Measurements from ENCODE around the gene MRPS6.

The MRPS6 gene

GRCh38 chr21:34073032-34073748 lies at the start of gene MRPS6, which contains the start of gene SLC5A3:
Gene MRPS6 (plus strand): TSS chr21:34073578. CDS start chr21:34073701, 123 bp downstream.
Gene SLC5A3 (plus strand): TSS chr21:34073578. CDS start chr21:34095199, 21,621 bp downstream.
- peak; percentile 64 to 76 for DNase-seq (ENCODE audit: low spot score in 2 of 2)

GRCh38 chr21:34023691-34024373 lies 49.5 kb upstream of the MRPS6 start:
- Mint-ChIP-seq H3K27me3 (no peaks in the 10 kb centered on the region), H3K9me3 (no peaks in the 10 kb centered on the region), H3K36me3 (no peaks in the 10 kb centered on the region), H3K4me3 (no peak overlapping the region), H3K27ac (no peak overlapping the region), H3K4me1 (peaks cover 24% of the 10 kb centered on the region)
- ATAC-seq (ENCODE audit: low read depth): no peak
- DNase-seq (ENCODE audit: low spot score in 2 of 2): no peak

More at GRCh38 chr21:34073032-34073748, at the start of gene MRPS6, which contains the start of gene SLC5A3:
- peak within 1 kb of the TSS; percentile 94 for H3K4me3 Mint-ChIP-seq
- no peaks in the 10 kb centered on the region for H3K9me3 Mint-ChIP-seq
- peak; percentile 76 for ATAC-seq (ENCODE audit: low read depth)
- H3K36me3 Mint-ChIP-seq: peaks cover 4% of the 10 kb centered on the region
- peak within 1 kb of the TSS; percentile 90 for H3K27ac Mint-ChIP-seq
- no peaks in the 10 kb centered on the region for H3K27me3 Mint-ChIP-seq
- H3K4me1 Mint-ChIP-seq: peaks cover 33% of the 10 kb centered on the region

- no peak overlapping the region for H3K4me3 Mint-ChIP-seq
- ATAC-seq (ENCODE audit: low read depth): no peak
- H3K27me3 Mint-ChIP-seq: no peaks in the 10 kb centered on the region
- no peaks in the 10 kb centered on the region for H3K36me3 Mint-ChIP-seq
- peaks cover 21% of the 10 kb centered on the region for H3K4me1 Mint-ChIP-seq
- H3K27ac Mint-ChIP-seq: no peak overlapping the region
- DNase-seq (ENCODE audit: low spot score in 2 of 2): no peak
- no peaks in the 10 kb centered on the region for H3K9me3 Mint-ChIP-seq
Measured at GRCh38 chr21:34024374-34024693, 49.0 kb upstream of the MRPS6 start.

GRCh38 chr21:34027721-34028461 lies 45.5 kb upstream of the MRPS6 start:
- Mint-ChIP-seq H3K27me3 (peaks cover 1% of the 10 kb centered on the region), H3K4me1 (peaks cover 11% of the 10 kb centered on the region), H3K36me3 (no peaks in the 10 kb centered on the region), H3K4me3 (no peak overlapping the region), H3K9me3 (peaks cover under 1% of the 10 kb centered on the region), H3K27ac (no peak overlapping the region)
- DNase-seq (ENCODE audit: low spot score in 2 of 2) (no peak), ATAC-seq (ENCODE audit: low read depth) (no peak)

GRCh38 chr21:34029743-34030528 lies 43.4 kb upstream of the MRPS6 start:
- peak overlapping the region; percentile 84 for H3K4me3 Mint-ChIP-seq

GRCh38 chr21:34031835-34032370 lies 41.5 kb upstream of the MRPS6 start:
- H3K36me3 Mint-ChIP-seq: no peaks in the 10 kb centered on the region
- DNase-seq (ENCODE audit: low spot score in 2 of 2) (no peak), ATAC-seq (ENCODE audit: low read depth) (no peak)
- no peak overlapping the region for H3K4me3 Mint-ChIP-seq
- H3K9me3 Mint-ChIP-seq: peaks cover 1% of the 10 kb centered on the region
- peaks cover 8% of the 10 kb centered on the region for H3K27me3 Mint-ChIP-seq
- peaks cover 12% of the 10 kb centered on the region for H3K4me1 Mint-ChIP-seq
- peak overlapping the region; percentile 49 for H3K27ac Mint-ChIP-seq

More at GRCh38 chr21:34029743-34030528, 43.4 kb upstream of the MRPS6 start:
- H3K27ac Mint-ChIP-seq: peak overlapping the region; percentile 80
- peaks cover 12% of the 10 kb centered on the region for H3K4me1 Mint-ChIP-seq
- peak; percentile 91 for ATAC-seq (ENCODE audit: low read depth)
- no peaks in the 10 kb centered on the region for H3K36me3 Mint-ChIP-seq
- DNase-seq (ENCODE audit: low spot score in 2 of 2): peak; percentile 37 to 41
- peaks cover 1% of the 10 kb centered on the region for H3K9me3 Mint-ChIP-seq
- peaks cover 1% of the 10 kb centered on the region for H3K27me3 Mint-ChIP-seq

- Mint-ChIP-seq H3K27me3 (peaks cover 8% of the 10 kb centered on the region), H3K9me3 (peaks cover 1% of the 10 kb centered on the region), H3K4me1 (peaks cover 10% of the 10 kb centered on the region), H3K36me3 (no peaks in the 10 kb centered on the region), H3K4me3 (no peak overlapping the region), H3K27ac (no peak overlapping the region)
- no peak for DNase-seq (ENCODE audit: low spot score in 2 of 2)
- ATAC-seq (ENCODE audit: low read depth): no peak
Measured at GRCh38 chr21:34034369-34035014, 38.9 kb upstream of the MRPS6 start.

GRCh38 chr21:34035619-34036354 lies 37.6 kb upstream of the MRPS6 start:
- Mint-ChIP-seq H3K27me3 (peaks cover 8% of the 10 kb centered on the region), H3K27ac (no peak overlapping the region), H3K36me3 (no peaks in the 10 kb centered on the region), H3K4me3 (no peak overlapping the region), H3K4me1 (peaks cover 7% of the 10 kb centered on the region), H3K9me3 (peaks cover 1% of the 10 kb centered on the region)
- DNase-seq (ENCODE audit: low spot score in 2 of 2) (no peak), ATAC-seq (ENCODE audit: low read depth) (no peak)

GRCh38 chr21:34037009-34037795 lies 36.2 kb upstream of the MRPS6 start:
- Mint-ChIP-seq H3K27ac (no peak overlapping the region), H3K4me1 (peaks cover 2% of the 10 kb centered on the region), H3K27me3 (peaks cover 7% of the 10 kb centered on the region), H3K4me3 (no peak overlapping the region), H3K9me3 (peaks cover 1% of the 10 kb centered on the region), H3K36me3 (no peaks in the 10 kb centered on the region)
- DNase-seq (ENCODE audit: low spot score in 2 of 2) (no peak), ATAC-seq (ENCODE audit: low read depth) (no peak)

- H3K27me3 Mint-ChIP-seq: peaks cover 9% of the 10 kb centered on the region
- H3K27ac Mint-ChIP-seq: no peak overlapping the region
- H3K4me3 Mint-ChIP-seq: no peak overlapping the region
- H3K4me1 Mint-ChIP-seq: no peaks in the 10 kb centered on the region
- no peak for ATAC-seq (ENCODE audit: low read depth)
- H3K9me3 Mint-ChIP-seq: no peaks in the 10 kb centered on the region
- no peaks in the 10 kb centered on the region for H3K36me3 Mint-ChIP-seq
- no peak for DNase-seq (ENCODE audit: low spot score in 2 of 2)
Measured at GRCh38 chr21:34039678-34040382, 33.5 kb upstream of the MRPS6 start.

GRCh38 chr21:34042735-34043134 lies 30.6 kb upstream of the MRPS6 start:
- Mint-ChIP-seq H3K4me3 (no peak overlapping the region), H3K27ac (no peak overlapping the region), H3K27me3 (peaks cover 2% of the 10 kb centered on the region), H3K36me3 (no peaks in the 10 kb centered on the region), H3K4me1 (peaks cover 6% of the 10 kb centered on the region), H3K9me3 (no peaks in the 10 kb centered on the region)
- DNase-seq (ENCODE audit: low spot score in 2 of 2) (no peak), ATAC-seq (ENCODE audit: low read depth) (no peak)

Measured in memory B cell (primary cell).